Neural cell (in vitro differentiated cells): ENCODE data around the gene ST6GALNAC3. TPM values are rescaled to one million over a fixed set of nuclear protein-coding genes. Genes with fewer than 3 reads are reported as not detected.

Experiments used
- H2AFZ ChIP-seq: fragments of 200-600, 300-800 bp; sonication (generic), shearing (Covaris generic); 2 replicates; pipeline ENCODE4 v1.6.0; 2014; ENCODE audit warnings: low read depth, mild to moderate bottlenecking, antibody characterized with exemption, low read length, moderate library complexity
- H3F3A ChIP-seq: fragments of 200-600 bp; shearing (Covaris generic); 2 replicates; pipeline ENCODE4 v1.6.1; 2016; ENCODE audit warnings: mild to moderate bottlenecking, moderate library complexity, mixed read lengths, antibody characterized with exemption, low read length; ENCODE audit not compliant: insufficient read depth, poor library complexity, severe bottlenecking
- H3K27ac ChIP-seq: fragments of 200-600, 300-800 bp; sonication (generic), shearing (Covaris generic); 2 replicates; pipeline ENCODE4 v1.5.1; 2014; ENCODE audit warnings: mild to moderate bottlenecking, low read length, moderate library complexity
- H3K27me3 ChIP-seq: fragments of 300-800, 200-600 bp; sonication (generic), shearing (Covaris generic); 2 replicates; pipeline ENCODE4 v1.6.0; 2014; ENCODE audit warnings: mild to moderate bottlenecking, low read depth, low read length, moderate library complexity; ENCODE audit not compliant: insufficient read depth
- H3K36me3 ChIP-seq: fragments of 300-800, 200-600 bp; sonication (generic), shearing (Covaris generic); 2 replicates; pipeline ENCODE4 v1.5.1; 2014; ENCODE audit warnings: mild to moderate bottlenecking, antibody characterized with exemption, low read length, moderate library complexity; ENCODE audit not compliant: insufficient read depth
- H3K4me2 ChIP-seq: fragments of 300-800, 200-600 bp; sonication (generic), shearing (Covaris generic); 2 replicates; pipeline ENCODE4 v1.6.0; 2014; ENCODE audit warnings: mild to moderate bottlenecking, low read length
- H3K4me3 ChIP-seq: fragments of 300-800, 200-600 bp; sonication (generic), shearing (Covaris generic); 2 replicates; pipeline ENCODE4 v1.5.1; 2014; ENCODE audit warnings: mild to moderate bottlenecking, low read length, moderate library complexity
- H3K79me2 ChIP-seq: fragments of 200-600 bp; shearing (Covaris generic); replicated peaks from 2 replicates; pipeline ENCODE4 v1.6.0; 2014; ENCODE audit warnings: mild to moderate bottlenecking, low read length, moderate library complexity; ENCODE audit not compliant: insufficient read depth
- H3K9ac ChIP-seq: fragments of 300-800, 200-600 bp; sonication (generic), shearing (Covaris generic); 2 replicates; pipeline ENCODE4 v1.6.1; 2016; ENCODE audit warnings: mild to moderate bottlenecking, low read length, mixed read lengths
- H3K9me2 ChIP-seq: fragments of 200-600 bp; shearing (Covaris generic); 2 replicates; pipeline ENCODE4 v1.6.1; 2016; ENCODE audit warnings: mild to moderate bottlenecking, low read length, mixed read lengths; ENCODE audit not compliant: insufficient read depth
- H3K9me3 ChIP-seq: fragments of 200-600, 300-800 bp; sonication (generic), shearing (Covaris generic); 2 replicates; pipeline ENCODE4 v1.6.1; 2016; ENCODE audit warnings: mild to moderate bottlenecking, mixed run types, low read length, moderate library complexity, mixed read lengths
- H4K20me1 ChIP-seq: fragments of 200-600 bp; shearing (Covaris generic); 2 replicates; pipeline ENCODE4 v1.6.1; 2016; ENCODE audit warnings: mild to moderate bottlenecking, mixed run types; ENCODE audit not compliant: insufficient read depth
- CTCF ChIP-seq: fragments of 450-650 bp; IDR thresholded peaks from 2 replicates; pipeline ENCODE4 v1.5.1; 2014; ENCODE audit warnings: antibody characterized with exemption, mild to moderate bottlenecking, moderate library complexity; ENCODE audit not compliant: poor library complexity, severe bottlenecking
- EP300 ChIP-seq: fragments of 450-650 bp; conservative IDR thresholded peaks from 2 replicates; pipeline ENCODE4 v1.6.1; 2014; ENCODE audit warnings: antibody characterized with exemption, mild to moderate bottlenecking, moderate library complexity; ENCODE audit not compliant: poor library complexity, severe bottlenecking
- EZH2 ChIP-seq: fragments of 200-600, 300-800 bp; shearing (Covaris generic), sonication (generic); IDR thresholded peaks from 2 replicates; pipeline ENCODE4 v1.6.1; 2014; ENCODE audit warnings: antibody characterized with exemption, low read length, borderline replicate concordance, mild to moderate bottlenecking; ENCODE audit not compliant: insufficient read depth, poor library complexity, severe bottlenecking
- MXI1 ChIP-seq: fragments of 450-650 bp; conservative IDR thresholded peaks from 2 replicates; pipeline ENCODE4 v1.6.1; 2014; ENCODE audit warnings: antibody characterized with exemption, mild to moderate bottlenecking; ENCODE audit not compliant: poor library complexity, severe bottlenecking
- POLR2AphosphoS5 ChIP-seq: IDR thresholded peaks from 2 replicates; pipeline ENCODE4 v1.6.1; 2012
- RAD21 ChIP-seq: fragments of 450-650 bp; conservative IDR thresholded peaks from 2 replicates; pipeline ENCODE4 v1.6.1; 2014; ENCODE audit warnings: antibody characterized with exemption, mild to moderate bottlenecking, moderate library complexity
- REST ChIP-seq: IDR thresholded peaks from 2 replicates; pipeline ENCODE4 v1.6.1; 2012; ENCODE audit warnings: borderline replicate concordance
- SMC3 ChIP-seq: fragments of 450-650 bp; conservative IDR thresholded peaks from 2 replicates; pipeline ENCODE4 v1.6.1; 2014; ENCODE audit warnings: antibody characterized with exemption, mild to moderate bottlenecking, moderate library complexity; ENCODE audit not compliant: poor library complexity
- TAF1 ChIP-seq: IDR thresholded peaks from 2 replicates; pipeline ENCODE4 v1.6.1; 2012; ENCODE audit warnings: low read depth
- polyA plus RNA-seq: library from polyadenylated mRNA; depleted of rRNA; stranded (reverse); fragments of >200 nt; gene quantifications from 2 replicates; pipeline ENCODE4 v1.2.3, GENCODE V29; 2014

Gene ST6GALNAC3
- polyA plus RNA-seq, 1 donor from 2014 or later, result 3.6 TPM

- H3K9me3 ChIP-seq, result no peaks in the 10 kb centered on the region
- H3K4me2 ChIP-seq, result no peak overlapping the region
- H4K20me1 ChIP-seq, result no peaks in the 10 kb centered on the region
- H3K27ac ChIP-seq, result no peak overlapping the region
- no peaks in the 10 kb centered on the region for H3F3A ChIP-seq
- no peak for TF ChIP-seq CTCF
- TF ChIP-seq SMC3, result no peak
- no peak for TF ChIP-seq EP300
- TF ChIP-seq TAF1, result no peak
- no peak for TF ChIP-seq POLR2AphosphoS5
- no peak for TF ChIP-seq REST
- no peak for TF ChIP-seq MXI1
- TF ChIP-seq RAD21, result no peak
- TF ChIP-seq EZH2, result no peak
- no peaks in the 10 kb centered on the region for H3K9me2 ChIP-seq
- no peak overlapping the region for H3K4me3 ChIP-seq
- H3K79me2 ChIP-seq, result no peaks in the 10 kb centered on the region
- no peak overlapping the region for H2AFZ ChIP-seq
- no peaks in the 10 kb centered on the region for H3K27me3 ChIP-seq
- no peaks in the 10 kb centered on the region for H3K36me3 ChIP-seq
- H3K9ac ChIP-seq, result no peak overlapping the region
Observed at GRCh38 chr1:76585980-76586674, 511.6 kb downstream of the ST6GALNAC3 start.

GRCh38 chr1:76587212-76587611, 512.7 kb downstream of the ST6GALNAC3 start:
- no peaks in the 10 kb centered on the region for H3K36me3 ChIP-seq
- H3K9me2 ChIP-seq, result no peaks in the 10 kb centered on the region
- no peaks in the 10 kb centered on the region for H3K27me3 ChIP-seq
- no peaks in the 10 kb centered on the region for H3F3A ChIP-seq
- H3K9me3 ChIP-seq, result no peaks in the 10 kb centered on the region
- no peak for TF ChIP-seq CTCF
- TF ChIP-seq RAD21, result no peak
- no peak for TF ChIP-seq REST
- H3K4me3 ChIP-seq, result no peak overlapping the region
- H2AFZ ChIP-seq, result no peak overlapping the region
- no peaks in the 10 kb centered on the region for H4K20me1 ChIP-seq
- H3K27ac ChIP-seq, result no peak overlapping the region
- no peaks in the 10 kb centered on the region for H3K79me2 ChIP-seq
- H3K9ac ChIP-seq, result no peak overlapping the region
- no peak overlapping the region for H3K4me2 ChIP-seq
